Suprapubic skin (tissue), 4 donors: ENCODE results near the gene XYLT1.

Experiments used
- CTCF ChIP-seq, 2 donors: fragments of 200-600 bp in 1 of 2; fragments of 450-650 bp in 1 of 2; sonication (generic) in 1 of 2; IDR thresholded peaks; one replicate each; pipeline ENCODE4 v1.5.1; 2016 to 2019; ENCODE audit warnings: antibody characterized with exemption in 2 of 2, mild to moderate bottlenecking in 1 of 2, moderate library complexity in 1 of 2
- POLR2A ChIP-seq, 2 donors: fragments of 450-650 bp; IDR thresholded peaks; one replicate each; pipeline ENCODE4 v1.6.1; 2017; ENCODE audit warnings: antibody characterized with exemption in 2 of 2, mild to moderate bottlenecking in 2 of 2, moderate library complexity in 2 of 2
- POLR2AphosphoS5 ChIP-seq, 3 donors: sonication (generic); formaldehyde crosslinking; IDR thresholded peaks; one replicate each; pipeline ENCODE4 v1.6.1; 2017; ENCODE audit warnings: antibody characterized with exemption in 3 of 3

GRCh38 chr16:17105239-17105797, 365.4 kb downstream of the XYLT1 start:
- TF ChIP-seq POLR2A (IDR thresholded peaks at IDR 0.05) = no peak
- TF ChIP-seq POLR2AphosphoS5 (IDR thresholded peaks at IDR 0.05) = no peak
- no peak for TF ChIP-seq CTCF (IDR thresholded peaks at IDR 0.05)
